OCI-LY7 (cell line): ENCODE results near the gene CHAF1A. TPM values are rescaled to one million over a fixed set of nuclear protein-coding genes. Genes with fewer than 3 reads are reported as not detected.

ENCODE experiments used
- BruUV-seq: library from RNA; stranded (reverse); fragments of 400-500 nt; replicated peaks from 2 replicates; lab custom pipeline; 2021; lab: Mats Ljungman, UMichigan
- CTCF ChIA-PET: fragments of 300-600 bp; sonication (Branson Sonifier 250); formaldehyde crosslinking; loops from one replicate; lab custom pipeline; 2022; ENCODE audit warnings: antibody characterized with exemption; ENCODE audit not compliant: unreplicated experiment; lab: Charles Lee
- POLR2A ChIA-PET: fragments of 300-600 bp; sonication (Branson Sonifier 250); formaldehyde crosslinking; loops from one replicate; lab custom pipeline; 2022; ENCODE audit warnings: antibody characterized with exemption; lab: Charles Lee
- DNase-seq: peaks from one replicate; pipeline ENCODE4 v3.0.0-alpha.2; 2015; ENCODE audit warnings: low spot score
- H2AFZ ChIP-seq: fragments of 200-600 bp; sonication (generic), shearing (Covaris generic); 2 replicates; pipeline ENCODE4 v1.6.1; 2014; ENCODE audit warnings: mild to moderate bottlenecking, antibody characterized with exemption, low read length, moderate library complexity
- H3K27ac ChIP-seq: fragments of 200-600 bp; sonication (generic); 2 replicates; pipeline ENCODE4 v1.5.1; 2014; ENCODE audit warnings: mixed run types, low read depth, mild to moderate bottlenecking, moderate library complexity, low read length, inconsistent platforms; ENCODE audit not compliant: poor library complexity, severe bottlenecking
- H3K36me3 ChIP-seq: fragments of 200-600 bp; sonication (generic); 2 replicates; pipeline ENCODE4 v1.6.1; 2014; ENCODE audit warnings: mild to moderate bottlenecking, antibody characterized with exemption, low read length, moderate library complexity, mixed read lengths; ENCODE audit not compliant: insufficient read depth
- H3K4me1 ChIP-seq: fragments of 200-600 bp; sonication (generic); 2 replicates; pipeline ENCODE4 v1.5.1; 2014; ENCODE audit warnings: mild to moderate bottlenecking, low read length; ENCODE audit not compliant: insufficient read depth, poor library complexity, severe bottlenecking
- H3K4me2 ChIP-seq: fragments of 200-600 bp; sonication (generic); 2 replicates; pipeline ENCODE4 v1.6.1; 2014; ENCODE audit warnings: mild to moderate bottlenecking, low read length
- H3K4me3 ChIP-seq: fragments of 200-600 bp; sonication (generic); 2 replicates; pipeline ENCODE4 v1.5.1; 2014; ENCODE audit warnings: mild to moderate bottlenecking, low read depth, low read length; ENCODE audit not compliant: poor library complexity, severe bottlenecking
- H3K79me2 ChIP-seq: fragments of 200-600 bp; sonication (generic); 2 replicates; pipeline ENCODE4 v1.6.1; 2016; ENCODE audit warnings: low read depth, mild to moderate bottlenecking, low read length, moderate library complexity, mixed read lengths; ENCODE audit not compliant: insufficient read depth
- H3K9me2 ChIP-seq: fragments of 200-600 bp; sonication (generic); 2 replicates; pipeline ENCODE4 v1.6.1; 2016; ENCODE audit warnings: mild to moderate bottlenecking, low read length, mixed read lengths; ENCODE audit not compliant: insufficient read depth
- H3K9me3 ChIP-seq: fragments of 200-600 bp; sonication (generic); 2 replicates; pipeline ENCODE4 v1.6.1; 2014; ENCODE audit warnings: mild to moderate bottlenecking, mixed run types, low read length, mixed read lengths
- H4K20me1 ChIP-seq: fragments of 200-600 bp; sonication (generic); 2 replicates; pipeline ENCODE4 v1.6.1; 2014; ENCODE audit warnings: mild to moderate bottlenecking, antibody characterized with exemption, low read length, moderate library complexity, mixed read lengths; ENCODE audit not compliant: insufficient read depth
- CTCF ChIP-seq: fragments of 200-600 bp; sonication (generic); conservative IDR thresholded peaks from 2 replicates; pipeline ENCODE4 v1.5.1; 2014; ENCODE audit warnings: mild to moderate bottlenecking, antibody characterized with exemption, low read length, moderate library complexity, mixed read lengths
- EZH2phosphoT487 ChIP-seq: fragments of 200-600 bp; sonication (generic); IDR thresholded peaks from 2 replicates; pipeline ENCODE4 v1.6.1; 2018; ENCODE audit warnings: low read depth, borderline replicate concordance, mild to moderate bottlenecking, mixed run types, antibody characterized with exemption, low read length, moderate library complexity, mixed read lengths
- intact Hi-C: fragments of 100-400 bp; cut with micrococcal nuclease; formaldehyde crosslinking; loops from one replicate; pipeline ENCODE4 v1.10.0; 2022; ENCODE audit not compliant: unreplicated experiment
- total RNA-seq, 2 experiments: library from RNA; depleted of rRNA in 1 of 2; stranded (reverse); fragments of >200 nt in 1 of 2; shearing (Covaris generic) in 1 of 2; gene quantifications; 2 replicates each; pipeline ENCODE4 v1.2.3, GENCODE V29; 2014 to 2022

The CHAF1A gene
- total RNA-seq, 2 experiments from 2014 or later, result 107 to 119 TPM

DNA sequence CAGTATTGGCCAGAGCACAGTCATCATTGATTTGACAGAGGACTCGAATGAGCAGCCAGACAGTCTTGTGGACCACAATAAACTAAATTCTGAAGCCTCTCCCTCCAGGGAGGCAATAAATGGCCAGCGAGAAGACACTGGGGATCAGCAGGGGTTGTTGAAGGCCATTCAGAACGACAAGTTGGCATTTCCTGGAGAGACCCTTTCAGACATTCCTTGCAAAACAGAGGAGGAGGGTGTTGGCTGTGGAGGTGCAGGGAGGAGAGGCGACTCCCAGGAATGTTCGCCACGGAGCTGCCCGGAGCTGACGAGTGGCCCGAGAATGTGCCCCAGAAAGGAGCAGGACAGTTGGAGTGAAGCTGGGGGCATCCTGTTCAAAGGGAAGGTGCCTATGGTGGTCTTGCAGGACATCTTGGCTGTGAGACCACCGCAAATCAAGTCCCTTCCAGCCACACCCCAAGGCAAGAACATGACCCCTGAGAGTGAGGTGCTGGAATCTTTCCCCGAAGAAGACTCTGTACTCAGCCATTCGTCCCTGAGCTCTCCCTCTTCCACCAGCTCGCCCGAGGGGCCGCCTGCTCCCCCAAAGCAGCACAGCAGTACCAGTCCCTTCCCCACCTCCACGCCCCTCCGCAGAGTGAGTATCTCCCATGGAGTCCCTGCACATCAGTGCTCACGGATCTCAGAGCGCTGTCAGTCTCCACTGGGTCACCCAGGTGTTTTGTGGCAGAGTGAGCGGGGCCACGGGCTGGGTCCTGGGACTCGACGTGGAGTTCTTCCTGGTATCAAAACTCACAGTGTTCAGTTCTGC lies 6.9 kb downstream of the CHAF1A start:
- H3K4me3 ChIP-seq, result no peak overlapping the region
- no peak overlapping the region for H3K27ac ChIP-seq
- H2AFZ ChIP-seq, result no peak overlapping the region
- DNase-seq, result no peak
- H3K9me2 ChIP-seq, result no peaks in the 10 kb centered on the region
- TF ChIP-seq CTCF, result no peak
- TF ChIP-seq EZH2phosphoT487, result no peak
- no peaks in the 10 kb centered on the region for H3K9me3 ChIP-seq
- H3K79me2 ChIP-seq, result peaks cover 95% of the 10 kb centered on the region
- no peak overlapping the region for H3K4me2 ChIP-seq
- TSS peak; percentile 59 for BruUV-seq
- peaks cover 10% of the 10 kb centered on the region for H3K4me1 ChIP-seq
- intact Hi-C loops, result loop anchor here (10.0 kb wide), 1 partner anchor 385 kb away; the partner anchor contains the start of gene FEM1A
- ChIA-PET CTCF (no interaction called here), POLR2A (no interaction called here)
- H3K36me3 ChIP-seq, result peaks cover 95% of the 10 kb centered on the region
- peaks cover 13% of the 10 kb centered on the region for H4K20me1 ChIP-seq

DNA sequence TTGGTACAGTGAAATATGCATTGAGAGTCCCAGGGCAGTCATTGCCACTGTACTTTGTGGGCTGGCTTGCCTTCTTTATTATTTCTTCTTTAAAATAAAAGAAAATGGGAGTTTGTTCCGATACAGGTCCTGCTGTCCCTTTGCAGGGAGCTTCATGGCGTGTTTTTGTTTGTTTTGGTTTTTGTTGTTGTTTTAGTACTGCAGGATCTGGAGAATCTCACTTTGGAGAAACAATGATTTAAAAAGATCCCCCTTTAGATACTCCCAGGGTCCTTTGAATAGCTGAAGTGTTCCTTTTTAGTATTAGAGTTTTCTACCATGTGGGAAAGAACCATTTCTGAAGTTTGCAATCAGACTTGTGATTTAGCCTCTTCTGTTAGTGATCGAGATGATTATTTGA lies 11.1 kb downstream of the CHAF1A start:
- no peak for TF ChIP-seq CTCF
- TF ChIP-seq EZH2phosphoT487, result no peak
- Histone ChIP-seq H4K20me1 (peaks cover 10% of the 10 kb centered on the region), H3K9me3 (no peaks in the 10 kb centered on the region), H3K4me1 (peaks cover 3% of the 10 kb centered on the region), H3K4me3 (no peak overlapping the region), H3K36me3 (peaks cover 98% of the 10 kb centered on the region), H3K9me2 (no peaks in the 10 kb centered on the region), H2AFZ (no peak overlapping the region), H3K27ac (no peak overlapping the region), H3K4me2 (no peak overlapping the region), H3K79me2 (peaks cover 93% of the 10 kb centered on the region)
- no TSS peak for BruUV-seq
- intact Hi-C loops, result no loop called here
- CTCF ChIA-PET, result no interaction called here
- DNase-seq, result no peak
- POLR2A ChIA-PET, result no interaction called here
